Central memory CD4-positive, alpha-beta T cell (primary cell): ENCODE measurements around the gene TFIP11.
"Not testable (repeated sequence)": the region's sequence is repeated elsewhere in the genome, so short reads cannot be mapped to it uniquely, and the experiment has no call there.

Experiments used
- DNase-seq: peaks from one replicate; pipeline ENCODE4 v3.0.0; 2022

TFIP11 gene

GRCh38 chr22:26540119-26540518 is 27.8 kb upstream of the TFIP11 start:
- no peak for DNase-seq

GRCh38 chr22:26536762-26537134 is 24.5 kb upstream of the TFIP11 start:
- DNase-seq, result no peak

GRCh38 chr22:26536056-26536761 is 23.9 kb upstream of the TFIP11 start:
- no peak for DNase-seq

DNA sequence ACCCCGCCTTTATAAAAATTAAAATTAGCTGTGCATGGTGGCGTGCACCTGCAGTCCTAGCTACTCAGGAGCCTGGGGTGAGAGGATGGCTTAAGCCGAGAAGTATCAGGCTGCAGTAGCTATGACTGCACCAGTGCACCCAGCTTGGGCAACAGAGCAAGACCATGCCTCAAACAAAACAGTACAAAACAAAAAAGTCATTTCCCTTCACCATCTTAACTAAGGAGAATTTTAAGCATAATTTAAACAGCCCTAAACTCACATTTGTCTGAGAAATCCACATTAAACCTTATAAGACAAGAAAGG is 23.3 kb upstream of the TFIP11 start:
- no peak for DNase-seq

DNA sequence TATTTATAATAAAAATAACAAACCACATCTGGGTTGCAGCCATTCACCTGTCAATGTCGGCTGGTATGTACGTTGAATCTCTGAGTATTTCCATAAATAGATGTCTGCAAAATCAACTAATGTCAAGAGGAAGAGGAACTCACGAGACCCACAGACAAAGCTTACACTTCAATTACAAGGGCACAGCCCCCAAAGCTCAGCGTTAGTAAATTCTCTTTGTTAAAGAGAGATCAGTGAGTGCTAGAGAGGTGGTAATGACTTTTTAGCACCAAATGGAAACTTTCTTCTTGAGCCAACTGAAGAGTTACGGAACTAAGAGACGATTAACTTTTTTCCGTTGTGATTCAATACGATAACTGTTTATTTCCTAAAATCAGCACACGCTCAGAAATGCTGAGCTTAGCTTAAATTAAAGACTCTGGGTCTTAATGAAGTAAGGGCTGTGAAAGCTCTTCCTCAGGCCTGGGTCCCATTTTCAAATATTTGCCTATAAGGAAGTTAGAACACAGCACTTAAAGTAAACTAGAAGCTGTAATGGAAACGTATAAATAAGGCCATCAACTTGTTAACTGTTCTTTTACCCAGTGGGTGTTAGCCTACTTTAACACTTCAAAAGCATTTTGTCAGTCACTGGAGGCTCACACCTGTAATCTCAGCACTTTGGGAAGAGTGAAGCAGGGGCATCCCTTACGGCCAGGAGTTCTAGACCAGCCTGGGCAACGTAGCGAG is 22.8 kb upstream of the TFIP11 start:
- DNase-seq, result no peak

DNA sequence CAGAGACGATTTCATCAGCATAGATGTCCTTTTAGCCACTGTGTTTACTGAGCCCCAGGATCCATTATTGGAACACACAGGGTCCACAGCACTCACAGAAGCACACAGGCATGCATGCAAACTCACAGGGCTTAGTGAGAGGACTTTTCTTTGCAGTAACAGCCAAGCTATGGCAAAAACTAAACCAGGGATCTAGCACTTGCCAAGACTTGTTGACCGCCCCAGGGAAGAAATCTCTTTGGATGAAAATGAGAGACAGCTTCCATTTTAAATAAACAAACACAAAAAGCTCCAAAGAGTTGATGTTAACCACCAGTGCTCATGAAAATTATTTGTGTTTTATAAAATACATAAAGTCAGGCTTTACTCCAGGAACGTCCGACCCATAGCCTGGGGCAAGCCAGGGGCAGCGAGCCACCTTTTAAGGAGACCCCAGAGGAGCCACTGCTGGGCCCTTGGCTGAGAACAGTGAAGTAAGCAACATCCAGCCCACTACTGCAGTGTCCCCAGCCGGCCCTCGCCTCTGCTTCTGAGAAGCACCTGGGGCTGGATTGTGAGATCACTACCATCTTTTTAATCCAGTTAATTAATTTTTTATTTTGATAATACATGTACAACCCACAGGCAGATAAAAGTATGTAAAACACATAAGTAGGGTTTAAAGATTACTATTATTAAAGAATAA is 22.0 kb upstream of the TFIP11 start:
- DNase-seq, result no peak

GRCh38 chr22:26529345-26529744 is 17.1 kb upstream of the TFIP11 start:
- no peak for DNase-seq

GRCh38 chr22:26528518-26528917 is 16.2 kb upstream of the TFIP11 start:
- DNase-seq, result not testable (repeated sequence)

DNA sequence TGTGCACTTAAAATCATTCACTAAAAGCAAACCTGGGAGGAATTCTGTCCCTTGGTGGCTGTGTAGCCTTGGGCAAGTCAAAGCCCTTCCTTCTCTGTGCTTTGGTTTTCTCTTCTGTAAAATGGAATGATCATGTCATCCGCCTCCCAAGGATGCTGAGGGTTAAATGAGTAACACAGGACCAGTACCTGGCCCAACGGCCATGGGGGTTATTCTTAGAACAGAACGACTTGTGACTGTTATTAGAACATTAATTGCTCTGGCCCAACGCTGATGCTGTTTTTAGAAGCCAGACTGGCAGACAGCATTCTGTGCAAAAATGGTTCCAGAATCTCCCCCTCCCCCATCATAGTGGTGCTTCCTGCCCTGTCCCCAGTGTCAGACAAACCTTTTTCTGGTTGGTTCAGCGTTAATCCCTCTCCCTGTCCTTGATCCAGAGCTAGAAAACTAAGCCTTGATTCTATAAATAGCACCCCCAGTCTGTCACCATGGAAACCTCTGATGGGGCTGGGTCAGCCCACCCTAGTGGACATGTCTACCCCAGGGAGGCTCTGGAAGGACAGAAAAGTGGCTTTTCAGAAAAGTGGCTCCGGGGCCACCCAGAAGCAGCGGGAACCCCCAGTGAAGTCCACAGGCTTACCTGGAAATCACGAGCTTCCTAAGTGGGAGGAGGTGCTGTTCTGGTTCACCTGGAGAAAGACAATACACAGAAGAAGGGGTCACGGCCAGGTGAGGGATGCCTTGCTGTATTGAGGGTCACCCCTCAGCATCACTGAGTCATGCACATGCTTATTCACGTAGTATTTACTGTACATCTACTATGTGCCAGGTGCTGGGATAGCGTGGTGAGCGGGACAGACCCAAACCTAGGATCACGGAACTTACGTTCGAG is 15.5 kb upstream of the TFIP11 start:
- DNase-seq, result no peak

- DNase-seq, result no peak
Measured at GRCh38 chr22:26527167-26527566, 14.9 kb upstream of the TFIP11 start.

DNA sequence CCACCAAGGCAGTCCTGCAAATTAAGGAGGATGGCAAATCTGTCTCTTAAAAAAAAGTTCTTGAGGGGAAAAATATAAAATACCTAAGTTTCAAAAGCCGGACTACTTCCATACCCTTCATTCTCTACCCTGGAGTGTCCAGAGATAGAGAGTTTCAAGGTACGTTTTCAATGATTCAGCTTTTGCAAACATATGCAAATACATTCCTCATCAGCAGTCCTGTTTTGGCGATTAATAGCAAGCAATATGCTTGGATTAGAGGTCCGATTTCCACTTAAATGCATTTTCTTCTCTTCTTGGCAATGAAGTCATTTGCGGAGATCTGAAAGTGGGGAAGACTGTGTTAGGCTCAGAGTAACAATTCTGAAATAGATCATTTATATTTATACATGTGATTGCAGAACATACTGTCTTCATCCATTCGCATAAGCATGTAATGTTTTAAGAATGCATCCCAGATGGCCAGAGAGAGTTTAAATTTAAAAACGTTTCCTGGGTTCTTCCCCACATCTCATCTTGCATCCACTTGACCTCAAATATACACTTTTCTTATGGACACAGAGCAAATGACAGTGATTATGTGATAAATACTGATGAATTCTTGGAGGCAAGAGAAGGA is 13.8 kb upstream of the TFIP11 start:
- no peak for DNase-seq

DNA sequence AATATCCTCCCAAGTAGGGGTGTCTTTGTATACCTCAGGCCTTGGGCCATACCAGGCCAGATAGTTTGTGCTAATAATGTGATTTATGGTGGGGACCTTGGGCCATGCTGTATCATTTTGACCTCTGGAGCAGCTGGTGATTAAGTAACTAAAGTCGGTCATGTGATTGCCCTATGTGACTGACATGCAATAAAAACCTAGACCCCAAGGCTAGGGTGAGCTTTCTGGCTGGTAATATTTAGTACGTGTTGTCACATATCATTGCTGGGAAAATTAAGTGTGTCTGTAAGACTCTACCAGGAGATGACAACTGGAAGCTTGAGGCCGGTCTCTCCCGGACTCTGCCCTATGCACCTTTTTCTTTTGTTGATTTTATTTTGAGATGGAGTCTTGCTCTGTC is 12.6 kb upstream of the TFIP11 start:
- no peak for DNase-seq

DNA sequence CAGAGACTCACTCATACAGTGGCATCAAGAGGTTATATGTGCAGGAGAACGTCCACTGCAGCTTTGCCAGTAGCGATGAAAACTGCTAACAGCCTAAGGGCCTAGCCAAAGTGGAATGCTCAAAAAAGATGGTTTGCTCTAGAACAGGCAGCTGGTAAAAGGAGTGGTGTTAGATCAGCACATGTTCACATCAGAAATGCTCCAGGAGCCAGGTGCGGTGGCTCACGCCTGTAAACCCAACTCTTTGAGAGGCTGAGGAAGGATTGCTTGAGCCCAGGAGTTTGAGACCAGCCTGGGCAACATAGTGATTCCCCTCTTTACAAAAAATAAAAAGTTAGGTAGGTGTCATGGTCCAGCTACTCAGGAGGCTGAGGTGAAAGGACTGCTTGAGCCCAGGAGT is 10.3 kb upstream of the TFIP11 start:
- no peak for DNase-seq

DNA sequence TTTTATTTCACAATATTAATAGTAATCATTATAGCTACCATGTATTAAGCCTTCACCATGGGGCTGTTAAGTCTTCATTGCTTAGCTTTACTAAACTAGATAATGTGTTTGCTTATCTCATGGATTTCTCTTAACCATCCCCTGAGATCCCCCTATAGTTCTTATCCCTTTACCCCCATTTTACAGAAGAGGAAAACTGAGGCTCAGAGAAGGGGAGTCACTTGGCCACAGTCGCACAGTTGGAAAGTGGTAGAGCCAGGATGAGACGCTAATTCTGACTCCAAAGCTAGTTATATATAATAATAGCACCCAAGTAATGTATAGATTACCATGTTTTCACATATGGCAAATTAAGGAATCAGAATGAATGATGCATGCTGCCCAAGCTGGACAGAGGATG is 9.7 kb upstream of the TFIP11 start:
- DNase-seq, result no peak

- no peak for DNase-seq
Measured at GRCh38 chr22:26517429-26517828, 5.2 kb upstream of the TFIP11 start.

- DNase-seq, result no peak
Measured at GRCh38 chr22:26516503-26516902, 4.2 kb upstream of the TFIP11 start.

DNA sequence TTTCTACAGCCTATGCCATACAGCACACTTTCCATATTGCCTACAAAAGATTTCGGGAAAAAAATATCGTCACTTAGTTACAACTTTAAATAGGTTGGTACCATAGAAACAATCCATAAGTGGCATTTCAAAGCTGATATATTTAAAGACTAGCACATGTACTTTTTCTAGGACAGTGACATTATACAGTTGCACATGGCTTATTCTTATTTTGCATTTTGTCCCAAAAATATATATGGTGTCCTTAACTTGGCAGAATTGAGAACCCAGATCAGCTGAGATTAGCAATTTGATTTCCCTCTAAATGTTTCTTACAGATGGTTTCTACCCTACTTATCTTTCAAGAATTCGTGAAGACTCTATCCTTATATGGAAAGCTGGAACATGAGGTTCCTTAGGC is 3.7 kb upstream of the TFIP11 start:
- no peak for DNase-seq

DNA sequence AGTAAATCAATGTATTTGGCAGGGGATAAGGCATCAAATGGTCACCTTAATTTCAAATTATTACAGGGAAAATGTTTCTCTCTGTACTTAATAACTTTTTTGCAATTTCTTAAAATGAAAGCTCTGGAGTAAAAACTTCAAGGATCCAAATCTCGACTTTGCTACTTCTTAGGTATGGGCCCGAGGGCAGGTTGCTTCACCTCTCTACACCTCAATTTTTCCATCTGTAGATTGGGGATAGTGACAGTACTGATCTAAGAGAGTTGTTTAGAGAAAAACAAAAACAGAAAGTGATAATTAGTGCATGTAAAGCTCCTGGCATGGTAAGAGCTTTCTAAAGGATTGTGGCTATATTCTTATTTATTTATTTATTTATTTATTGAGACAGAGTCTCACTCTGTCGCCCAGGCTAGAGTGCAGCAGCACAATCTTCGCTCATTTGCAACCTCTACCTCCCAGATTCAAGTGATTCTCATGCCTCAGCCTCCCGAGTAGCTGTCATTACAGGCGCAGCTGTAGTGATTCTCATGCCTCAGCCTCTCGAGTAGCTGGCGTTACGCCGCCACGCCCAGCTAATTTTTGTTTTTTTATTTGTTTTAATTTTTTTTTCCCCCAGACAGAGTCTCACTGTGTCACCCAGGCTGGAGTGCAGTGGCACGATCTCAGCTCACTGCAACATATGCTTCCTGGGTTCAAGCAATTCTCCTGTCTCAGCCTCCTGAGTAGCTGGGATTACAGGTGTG is 2.3 kb upstream of the TFIP11 start:
- no peak for DNase-seq

DNA sequence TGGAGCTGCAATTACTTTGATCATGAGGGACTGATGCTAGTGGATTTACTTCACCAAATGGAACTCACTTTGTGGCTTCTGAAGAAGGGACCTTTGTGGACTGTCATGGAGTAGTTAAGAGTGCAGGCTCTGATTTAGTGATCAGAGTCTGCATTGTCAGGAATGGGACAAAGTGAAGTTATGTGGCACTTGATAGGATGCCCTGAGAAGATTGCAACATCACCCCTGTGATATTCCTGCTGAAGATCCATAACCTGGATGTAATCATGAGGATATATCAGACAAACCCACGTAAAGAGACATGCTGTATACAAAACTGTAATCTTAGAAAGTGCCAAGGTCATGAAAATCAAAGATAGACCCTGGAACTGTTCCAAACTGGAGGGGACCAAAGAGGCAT is 1.6 kb upstream of the TFIP11 start:
- DNase-seq, result no peak

DNA sequence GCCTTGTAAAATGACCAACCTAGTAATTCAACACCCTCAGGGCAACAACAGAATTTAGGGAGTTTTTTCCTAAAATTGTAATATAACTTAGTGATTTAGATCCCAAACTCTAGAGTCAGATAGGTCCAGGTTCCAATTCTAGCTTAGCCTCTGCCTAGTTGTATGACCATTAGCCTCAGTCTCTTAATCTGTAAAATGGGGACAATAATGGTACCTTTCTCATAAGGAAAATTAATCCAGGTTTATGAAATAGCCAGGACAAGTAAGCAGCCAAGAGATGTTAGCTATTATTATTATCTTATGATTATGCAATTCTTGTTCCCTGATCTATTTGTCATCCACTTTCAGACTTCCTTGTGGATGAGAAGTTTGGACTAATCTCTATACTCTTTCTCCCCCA is 4.1 kb downstream of the TFIP11 start:
- DNase-seq, result no peak

DNA sequence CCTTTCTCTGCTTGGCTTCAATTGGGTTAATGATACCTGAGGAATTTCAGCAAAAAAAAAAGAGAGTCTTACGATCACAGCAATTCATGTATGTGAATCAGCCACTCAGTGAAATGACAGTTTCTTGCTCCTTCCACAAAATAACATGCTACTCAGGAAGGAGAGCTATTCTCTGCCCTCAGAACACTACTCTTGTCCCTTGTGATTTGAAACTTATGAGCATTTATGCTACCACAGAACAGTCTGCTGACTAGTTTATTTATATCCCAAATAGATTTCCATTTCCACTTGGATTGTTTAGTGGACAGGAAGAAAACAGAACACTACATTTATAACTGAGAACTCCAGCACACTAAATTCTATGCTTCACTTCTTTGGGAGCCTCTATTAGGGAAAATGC is 8.5 kb downstream of the TFIP11 start:
- no peak for DNase-seq
